ENCODE results near the gene DRC7.
A peak's percentile ranks its signal among the peaks of the same experiment; 100 is the strongest.

DRC7 gene, protein sequence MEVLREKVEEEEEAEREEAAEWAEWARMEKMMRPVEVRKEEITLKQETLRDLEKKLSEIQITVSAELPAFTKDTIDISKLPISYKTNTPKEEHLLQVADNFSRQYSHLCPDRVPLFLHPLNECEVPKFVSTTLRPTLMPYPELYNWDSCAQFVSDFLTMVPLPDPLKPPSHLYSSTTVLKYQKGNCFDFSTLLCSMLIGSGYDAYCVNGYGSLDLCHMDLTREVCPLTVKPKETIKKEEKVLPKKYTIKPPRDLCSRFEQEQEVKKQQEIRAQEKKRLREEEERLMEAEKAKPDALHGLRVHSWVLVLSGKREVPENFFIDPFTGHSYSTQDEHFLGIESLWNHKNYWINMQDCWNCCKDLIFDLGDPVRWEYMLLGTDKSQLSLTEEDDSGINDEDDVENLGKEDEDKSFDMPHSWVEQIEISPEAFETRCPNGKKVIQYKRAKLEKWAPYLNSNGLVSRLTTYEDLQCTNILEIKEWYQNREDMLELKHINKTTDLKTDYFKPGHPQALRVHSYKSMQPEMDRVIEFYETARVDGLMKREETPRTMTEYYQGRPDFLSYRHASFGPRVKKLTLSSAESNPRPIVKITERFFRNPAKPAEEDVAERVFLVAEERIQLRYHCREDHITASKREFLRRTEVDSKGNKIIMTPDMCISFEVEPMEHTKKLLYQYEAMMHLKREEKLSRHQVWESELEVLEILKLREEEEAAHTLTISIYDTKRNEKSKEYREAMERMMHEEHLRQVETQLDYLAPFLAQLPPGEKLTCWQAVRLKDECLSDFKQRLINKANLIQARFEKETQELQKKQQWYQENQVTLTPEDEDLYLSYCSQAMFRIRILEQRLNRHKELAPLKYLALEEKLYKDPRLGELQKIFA

DNA sequence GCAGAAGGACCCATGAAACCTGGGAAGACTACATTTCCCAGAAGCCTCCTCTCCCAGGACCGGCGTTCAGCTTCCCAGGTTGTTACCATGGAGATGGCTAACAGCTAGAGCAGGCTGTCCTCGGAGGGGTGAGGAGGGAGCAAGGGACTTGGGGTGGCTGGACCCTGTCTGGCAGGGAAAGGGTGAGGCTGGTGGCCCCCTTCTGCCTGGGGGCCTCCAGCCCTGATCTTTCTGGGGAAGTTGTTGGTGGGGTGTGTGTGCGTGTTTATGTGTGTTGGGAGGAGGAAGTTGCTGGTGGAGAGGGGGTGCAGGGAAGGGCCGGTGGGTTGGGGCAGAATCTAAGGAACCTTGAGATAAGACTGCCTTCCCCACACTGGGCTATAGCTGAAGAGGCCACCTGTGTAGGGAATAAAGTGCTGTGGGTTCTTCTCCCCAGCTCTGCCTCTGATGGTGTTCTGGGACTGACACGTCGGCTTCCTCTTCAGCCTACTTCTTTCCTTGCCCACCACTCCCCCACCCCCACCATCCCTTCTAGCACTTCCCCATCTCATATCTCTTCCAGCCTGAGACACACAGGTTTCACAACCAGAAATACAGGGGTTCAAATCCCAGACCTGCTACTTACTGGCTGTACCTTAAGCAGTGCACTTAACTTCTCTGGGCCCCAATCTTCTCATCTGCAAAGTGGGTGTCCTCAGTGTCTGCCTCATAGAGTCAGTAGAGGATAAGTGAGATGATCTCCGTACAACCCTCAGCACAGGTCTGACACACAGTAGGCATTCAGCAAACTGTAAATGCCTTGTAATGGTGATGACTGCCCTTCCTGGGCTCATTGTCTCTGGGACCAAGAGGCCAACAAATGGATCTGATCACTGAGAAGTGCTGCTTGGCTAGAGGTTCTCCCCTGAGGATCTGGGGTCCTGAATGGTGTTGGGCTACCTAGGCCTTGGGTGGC lies at the start of gene DRC7:
Gene DRC7, plus strand, starts transcription at position 82 of the 955 bp plus-strand sequence. CDS start 3,144 bp downstream, outside the sequence.
- peak; percentile 14 for DNase-seq

DNA sequence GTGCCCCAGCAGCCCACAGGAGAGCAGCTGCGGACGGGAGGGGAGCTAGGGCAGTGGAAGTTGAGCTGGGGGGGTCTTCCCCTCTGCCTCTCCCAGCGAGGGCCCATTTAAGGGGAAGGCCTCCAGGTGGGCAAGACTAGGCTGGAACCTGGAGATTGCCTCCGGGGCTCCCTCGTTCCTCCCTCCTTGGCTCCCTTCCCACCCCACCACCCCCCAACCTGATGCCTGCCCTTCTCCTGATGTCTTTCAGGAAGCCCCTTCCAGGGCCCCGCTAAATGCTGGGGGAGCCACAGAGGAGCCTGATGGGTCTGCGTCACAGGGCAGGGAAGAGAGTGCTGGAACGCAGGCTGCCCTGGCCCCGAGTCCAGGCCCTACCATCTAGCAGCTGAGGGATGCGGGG lies 49.4 kb upstream of the DRC7 start:
- no peak for DNase-seq

GRCh38 chr16:57645691-57646387 lies 48.8 kb upstream of the DRC7 start:
- DNase-seq = no peak

GRCh38 chr16:57646388-57647039 lies 48.1 kb upstream of the DRC7 start:
- no peak for DNase-seq

DNA sequence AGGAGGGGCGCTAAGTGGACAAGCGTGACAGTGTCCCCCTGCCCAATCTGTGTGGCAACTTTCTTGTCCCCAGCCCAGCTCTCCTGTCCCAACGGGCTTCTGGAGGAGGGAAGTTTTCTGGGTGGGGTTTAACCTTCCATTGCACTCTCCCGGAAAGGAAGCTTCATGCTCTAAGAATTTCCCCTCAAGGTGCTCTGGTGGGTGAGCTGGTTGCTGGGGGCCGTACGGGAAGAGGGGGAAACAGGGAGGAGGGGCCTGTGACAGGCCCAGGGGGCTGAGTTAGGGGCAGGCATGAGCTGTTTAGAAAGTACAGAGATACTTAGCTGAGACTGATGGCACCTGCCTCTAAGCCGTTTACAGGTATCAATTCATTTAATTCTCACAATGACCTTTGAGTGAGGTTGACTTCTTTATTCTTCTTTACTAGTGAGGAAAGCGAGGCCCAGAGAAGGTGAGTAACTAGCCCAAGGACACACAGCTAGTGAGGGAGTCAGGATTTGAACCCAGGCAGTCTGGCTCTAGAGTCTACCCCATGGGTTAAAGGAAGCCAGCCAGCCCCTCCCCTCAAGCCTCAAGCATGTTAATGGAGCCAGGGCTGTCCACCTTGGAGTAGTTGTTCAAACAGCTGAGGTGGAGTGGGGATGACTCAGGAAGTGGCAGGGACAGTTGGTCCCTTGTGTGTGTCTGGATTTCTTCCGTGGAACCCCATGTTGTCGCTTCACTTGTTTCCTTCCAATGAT lies 47.3 kb upstream of the DRC7 start:
- DNase-seq = no peak

- DNase-seq = no peak
Measured at GRCh38 chr16:57648125-57648524, 46.5 kb upstream of the DRC7 start.

DNA sequence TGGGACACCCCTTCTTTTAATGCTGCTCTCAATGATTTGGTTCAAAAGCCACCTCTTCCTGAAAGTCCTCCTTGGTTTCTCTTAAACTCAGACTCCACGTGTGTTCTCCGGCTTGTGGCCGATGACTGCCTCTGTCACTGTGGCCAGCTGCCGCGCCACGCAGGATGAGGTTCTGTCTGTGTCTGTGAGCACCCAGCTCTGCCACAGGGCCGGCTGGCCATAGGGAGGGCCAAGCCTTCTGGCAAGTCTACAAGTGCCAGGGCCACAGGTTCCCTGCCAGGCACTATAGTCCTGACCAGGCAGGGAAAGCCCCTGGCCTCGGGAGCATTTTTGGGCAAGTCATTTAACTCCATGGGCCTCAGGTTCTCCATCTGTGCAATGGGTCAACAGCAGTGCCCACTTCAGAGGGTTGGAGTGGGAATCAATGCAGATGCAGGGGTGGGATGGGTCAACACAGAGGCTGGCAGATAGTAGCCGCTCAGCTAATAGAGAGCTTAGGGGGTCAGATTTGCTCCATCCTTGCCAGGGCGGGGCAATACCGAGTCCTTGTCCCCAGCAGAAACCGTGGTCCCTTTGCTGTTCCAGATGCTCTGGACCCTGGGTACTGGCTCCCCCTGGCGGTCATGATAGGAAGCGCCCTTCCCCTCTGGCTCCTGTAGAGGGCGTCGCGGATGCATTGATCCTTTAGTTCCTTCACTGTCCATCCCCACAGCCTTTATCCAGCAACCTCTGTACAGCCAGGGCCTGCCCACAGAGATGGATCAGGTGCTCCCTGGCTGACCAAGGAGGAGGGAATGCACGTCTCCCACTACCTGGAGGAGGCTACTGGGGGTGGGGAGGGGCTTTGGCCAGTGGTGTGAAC lies 45.8 kb upstream of the DRC7 start:
- no peak for DNase-seq

- DNase-seq = no peak
Measured at GRCh38 chr16:57649443-57649751, 45.2 kb upstream of the DRC7 start.

- DNase-seq = no peak
Measured at GRCh38 chr16:57649846-57650245, 44.8 kb upstream of the DRC7 start.

- no peak for DNase-seq
Measured at GRCh38 chr16:57651344-57652333, 43.0 kb upstream of the DRC7 start.

DNA sequence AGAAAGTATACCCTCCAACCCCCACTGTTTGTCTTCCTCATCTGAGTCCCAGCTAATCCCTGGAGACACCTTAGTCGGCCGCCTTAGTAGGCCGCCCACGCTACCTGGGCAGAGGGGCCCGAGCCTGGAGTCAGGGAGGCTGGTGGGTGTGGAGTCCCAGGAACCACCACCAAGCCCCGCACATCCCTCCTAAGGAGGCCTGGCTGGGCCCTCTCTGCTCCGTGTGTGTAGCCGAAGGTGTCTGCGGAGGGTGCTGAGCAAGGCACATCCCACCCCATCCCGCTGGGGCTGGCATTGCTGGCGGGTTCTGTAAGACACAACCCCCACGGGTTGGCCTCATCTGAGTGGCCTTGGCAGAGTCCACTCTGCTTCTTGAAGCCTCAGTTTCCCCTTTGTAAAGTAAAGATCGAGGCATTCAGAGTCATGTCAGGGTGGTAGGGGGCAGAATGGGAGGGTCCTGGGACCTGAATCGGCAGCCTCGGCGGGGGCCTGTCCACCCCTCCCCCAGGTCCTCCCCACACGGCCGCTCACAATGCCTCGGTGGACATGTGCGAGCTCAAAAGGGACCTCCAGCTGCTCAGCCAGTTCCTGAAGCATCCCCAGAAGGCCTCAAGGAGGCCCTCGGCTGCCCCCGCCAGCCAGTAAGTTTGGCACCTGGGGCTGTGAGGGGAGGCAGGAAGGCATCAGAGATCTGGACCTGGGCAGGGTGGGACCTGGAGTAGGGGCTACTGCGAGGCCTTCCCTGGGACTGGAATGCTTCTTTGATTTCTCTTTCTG lies 41.7 kb upstream of the DRC7 start:
- no peak for DNase-seq

DNA sequence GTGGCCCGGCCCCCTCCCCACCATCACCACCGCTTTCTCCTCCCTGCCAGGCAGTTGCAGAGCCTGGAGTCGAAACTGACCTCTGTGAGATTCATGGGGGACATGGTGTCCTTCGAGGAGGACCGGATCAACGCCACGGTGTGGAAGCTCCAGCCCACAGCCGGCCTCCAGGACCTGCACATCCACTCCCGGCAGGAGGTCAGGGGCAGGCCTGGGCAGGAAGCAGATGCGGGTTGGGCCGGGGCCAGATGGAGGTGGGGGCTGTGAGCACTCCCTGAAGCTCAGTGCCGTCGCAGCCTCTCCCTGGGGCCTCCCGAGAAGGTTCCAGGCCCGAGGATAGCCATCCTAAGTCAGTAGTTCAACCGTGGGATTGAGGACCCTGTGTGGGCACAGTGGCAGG lies 40.7 kb upstream of the DRC7 start:
- DNase-seq = no peak

GRCh38 chr16:57656342-57656955 lies 38.2 kb upstream of the DRC7 start:
- no peak for DNase-seq

- no peak for DNase-seq
Measured at GRCh38 chr16:57657228-57657627, 37.4 kb upstream of the DRC7 start.

DNA sequence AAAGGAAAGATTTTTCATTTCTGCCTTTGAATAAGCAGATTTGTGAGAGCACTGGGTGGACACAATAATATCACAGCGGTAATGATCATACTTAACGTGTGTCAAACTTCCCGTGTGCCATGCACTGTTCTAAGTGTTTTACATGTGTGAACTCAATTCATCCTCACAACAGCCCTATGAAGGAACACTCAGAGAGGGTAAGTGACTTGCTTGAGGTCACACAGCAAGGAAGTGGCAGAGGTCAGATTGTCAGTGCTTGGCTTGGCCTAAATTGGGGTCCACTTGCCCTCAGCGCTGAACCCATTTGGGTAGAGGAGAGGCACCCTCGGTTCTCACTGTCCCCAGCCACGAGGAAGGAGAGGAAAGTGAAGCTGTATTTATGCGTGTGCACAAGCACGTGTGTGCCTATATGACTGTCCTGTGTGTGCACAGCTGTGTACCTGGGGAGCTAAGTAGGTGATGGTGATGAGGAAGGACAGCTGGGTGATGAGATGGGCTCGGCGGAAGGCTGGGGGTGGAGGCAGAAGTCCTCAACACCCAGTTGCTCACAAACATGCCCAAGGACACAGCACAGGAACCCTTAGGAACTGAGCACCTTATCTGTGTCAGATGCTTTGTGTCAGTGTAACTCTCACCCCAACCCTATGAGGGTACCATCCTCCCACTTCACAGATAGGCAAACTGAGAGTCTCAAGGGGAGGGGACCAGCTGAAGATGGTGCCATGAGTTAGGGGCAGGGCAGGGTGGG lies 36.3 kb upstream of the DRC7 start:
- DNase-seq = no peak

GRCh38 chr16:57658878-57659674 lies 35.5 kb upstream of the DRC7 start:
- DNase-seq = no peak

All from DMS79 (cell line).